HL-60 (cell line): ENCODE data around the gene ASS1.

Experiments used
- CTCF ChIP-seq: IDR thresholded peaks from one replicate; pipeline ENCODE4 v1.5.1; 2011; ENCODE audit warnings: low read length, control low read depth, inconsistent platforms; ENCODE audit not compliant: insufficient read depth
- GABPA ChIP-seq: IDR thresholded peaks from 2 replicates; pipeline ENCODE4 v1.6.1; 2012; ENCODE audit warnings: low read depth
- POLR2AphosphoS5 ChIP-seq: IDR thresholded peaks from 2 replicates; pipeline ENCODE4 v1.6.1; 2012; ENCODE audit warnings: low read depth
- REST ChIP-seq: IDR thresholded peaks from 2 replicates; pipeline ENCODE4 v1.6.1; 2012; ENCODE audit warnings: low read depth; ENCODE audit not compliant: insufficient replicate concordance

- TF ChIP-seq CTCF (no peak), POLR2AphosphoS5 (no peak), GABPA (no peak), REST (no peak)
Measured at GRCh38 chr9:130491830-130492482, 47.2 kb downstream of the ASS1 start.
